Activated T-cell treated with anti-CD3 and anti-CD28 coated beads for 24 hours (primary cell): ENCODE measurements around the gene ABHD14A.

Experiments used
- DNase-seq: peaks from one replicate; pipeline ENCODE4 v3.0.0-alpha.2; 2020; ENCODE audit warnings: low read depth

ABHD14A gene

GRCh38 chr3:51957520-51958205 lies 17.2 kb upstream of the ABHD14A start:
- no peak for DNase-seq

- no peak for DNase-seq
These were observed 16.0 kb upstream of the ABHD14A start for GRCh38 chr3:51958603-51959521.

- DNase-seq: no peak
These were observed 15.2 kb upstream of the ABHD14A start for GRCh38 chr3:51959651-51960050.

- DNase-seq: no peak
These were observed 14.5 kb upstream of the ABHD14A start for GRCh38 chr3:51960386-51960785.

- no peak for DNase-seq
These were observed 13.9 kb upstream of the ABHD14A start for GRCh38 chr3:51961011-51961410.

GRCh38 chr3:51961602-51962569 lies 13.0 kb upstream of the ABHD14A start:
- no peak for DNase-seq

- no peak for DNase-seq
These were observed 11.9 kb upstream of the ABHD14A start for GRCh38 chr3:51962854-51963530.

GRCh38 chr3:51963951-51964451 lies 10.9 kb upstream of the ABHD14A start:
- no peak for DNase-seq

GRCh38 chr3:51964521-51964920 lies 10.3 kb upstream of the ABHD14A start:
- DNase-seq: no peak

GRCh38 chr3:51966016-51966415 lies 8.8 kb upstream of the ABHD14A start:
- DNase-seq: no peak

GRCh38 chr3:51966486-51966885 lies 8.4 kb upstream of the ABHD14A start:
- no peak for DNase-seq

- no peak for DNase-seq
These were observed 7.9 kb upstream of the ABHD14A start for GRCh38 chr3:51966922-51967383.

- DNase-seq: no peak
These were observed 7.3 kb upstream of the ABHD14A start, which contains the start of gene PCBP4 for GRCh38 chr3:51967384-51968169. TSS of gene PCBP4 (minus strand) at chr3:51967454. CDS start at chr3:51961240, 6,214 bp downstream.

GRCh38 chr3:51968170-51968775 lies 6.6 kb upstream of the ABHD14A start:
- no peak for DNase-seq

- DNase-seq: no peak
These were observed 5.8 kb upstream of the ABHD14A start for GRCh38 chr3:51968883-51969678.

- no peak for DNase-seq
These were observed 5.0 kb upstream of the ABHD14A start for GRCh38 chr3:51969841-51970240.

GRCh38 chr3:51970606-51971300 lies 4.1 kb upstream of the ABHD14A start:
- no peak for DNase-seq

GRCh38 chr3:51971350-51971749 lies 3.5 kb upstream of the ABHD14A start:
- no peak for DNase-seq
